Measurements from ENCODE around the gene SPHK2. TPM values are rescaled to one million over a fixed set of nuclear protein-coding genes. Genes with fewer than 3 reads are reported as not detected.

The SPHK2 gene
- total RNA-seq, 1 donor from 2014 or later: 7.2 TPM

GRCh38 chr19:48664476-48664875, 45.2 kb downstream of the SPHK2 start:
- no peak overlapping the region for H2AFZ ChIP-seq (replicated peaks)
- H3K27ac ChIP-seq: no peak overlapping the region
- no peak overlapping the region for H3K9ac ChIP-seq
- peaks cover 7% of the 10 kb centered on the region for H3K27me3 Mint-ChIP-seq (ENCODE audit: insufficient read depth, low read depth)
- TF ChIP-seq EZH2 (IDR thresholded peaks at IDR 0.05) (no peak), CTCF (IDR thresholded peaks at IDR 0.05) (no peak), EZH2phosphoT487 (IDR thresholded peaks at IDR 0.05) (no peak)
- no peaks in the 10 kb centered on the region for H3K36me3 ChIP-seq
- H3K4me2 ChIP-seq: no peak overlapping the region
- H3K79me2 ChIP-seq (ENCODE audit: low read depth): no peaks in the 10 kb centered on the region
- H3K27ac Mint-ChIP-seq: no peak overlapping the region
- peaks cover 3% of the 10 kb centered on the region for H3K9me3 Mint-ChIP-seq
- H3K9me3 ChIP-seq (ENCODE audit: low read depth): no peaks in the 10 kb centered on the region
- H3K4me3 Mint-ChIP-seq: no peak overlapping the region
- peaks cover 7% of the 10 kb centered on the region for H3K4me1 Mint-ChIP-seq
- peaks cover 6% of the 10 kb centered on the region for H3F3A ChIP-seq (ENCODE audit: low read depth)
- H3K27me3 ChIP-seq: no peaks in the 10 kb centered on the region
- H3K4me3 ChIP-seq: no peak overlapping the region
- peaks cover 2% of the 10 kb centered on the region for H3K4me1 ChIP-seq
- no peaks in the 10 kb centered on the region for H4K20me1 ChIP-seq (ENCODE audit: low read depth)
- DNase-seq (ENCODE audit: low spot score): no peak
- no peaks in the 10 kb centered on the region for H3K36me3 Mint-ChIP-seq

- no peaks in the 10 kb centered on the region for H4K20me1 ChIP-seq (ENCODE audit: low read depth)
- peaks cover 9% of the 10 kb centered on the region for H3K4me1 Mint-ChIP-seq
- no peak overlapping the region for H3K9ac ChIP-seq
- H3K27me3 ChIP-seq: no peaks in the 10 kb centered on the region
- H3F3A ChIP-seq (ENCODE audit: low read depth): peaks cover 6% of the 10 kb centered on the region
- no peak overlapping the region for H3K27ac Mint-ChIP-seq
- H2AFZ ChIP-seq (replicated peaks): no peak overlapping the region
- H3K9me3 Mint-ChIP-seq: peaks cover 8% of the 10 kb centered on the region
- H3K36me3 ChIP-seq: no peaks in the 10 kb centered on the region
- H3K27me3 Mint-ChIP-seq (ENCODE audit: insufficient read depth, low read depth): peaks cover 7% of the 10 kb centered on the region
- H3K4me3 Mint-ChIP-seq: no peak overlapping the region
- H3K79me2 ChIP-seq (ENCODE audit: low read depth): no peaks in the 10 kb centered on the region
- no peak for DNase-seq (ENCODE audit: low spot score)
- H3K27ac ChIP-seq: no peak overlapping the region
- H3K4me2 ChIP-seq: no peak overlapping the region
- peaks cover 2% of the 10 kb centered on the region for H3K4me1 ChIP-seq
- no peaks in the 10 kb centered on the region for H3K36me3 Mint-ChIP-seq
- no peak overlapping the region for H3K4me3 ChIP-seq
- no peaks in the 10 kb centered on the region for H3K9me3 ChIP-seq (ENCODE audit: low read depth)
- TF ChIP-seq EZH2phosphoT487 (IDR thresholded peaks at IDR 0.05) (no peak), EZH2 (IDR thresholded peaks at IDR 0.05) (no peak), CTCF (IDR thresholded peaks at IDR 0.05) (no peak)
Measured at GRCh38 chr19:48665786-48666185, 46.5 kb downstream of the SPHK2 start.

DNA sequence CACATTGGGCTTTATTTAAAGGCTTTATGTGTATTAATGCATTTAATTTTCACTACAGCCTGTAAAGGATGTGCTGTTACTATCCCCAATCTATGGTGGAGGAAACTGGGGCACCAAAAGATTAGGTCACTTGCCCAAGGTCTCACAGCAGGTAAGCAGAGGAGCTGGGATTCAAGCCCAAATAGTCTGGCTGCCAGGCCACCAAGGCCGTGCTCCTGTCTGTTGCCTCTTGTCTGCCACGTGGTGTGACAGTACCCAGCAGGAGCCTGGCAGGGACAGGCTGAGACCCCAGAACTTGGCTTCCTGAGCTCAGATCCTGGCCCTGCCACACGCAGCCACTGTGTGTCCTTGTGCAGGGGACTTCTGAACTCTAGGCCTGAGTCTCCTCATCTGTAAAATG, 49.0 kb downstream of the SPHK2 start:
- H3K9ac ChIP-seq: no peak overlapping the region
- no peaks in the 10 kb centered on the region for H3K36me3 Mint-ChIP-seq
- H3K4me1 ChIP-seq: peaks cover 8% of the 10 kb centered on the region
- no peaks in the 10 kb centered on the region for H3K36me3 ChIP-seq
- no peak overlapping the region for H2AFZ ChIP-seq (replicated peaks)
- no peak for DNase-seq (ENCODE audit: low spot score)
- H3K9me3 ChIP-seq (ENCODE audit: low read depth): no peaks in the 10 kb centered on the region
- no peak overlapping the region for H3K4me2 ChIP-seq
- peaks cover 15% of the 10 kb centered on the region for H3K4me1 Mint-ChIP-seq
- H3K27me3 ChIP-seq: no peaks in the 10 kb centered on the region
- peaks cover 4% of the 10 kb centered on the region for H3K27me3 Mint-ChIP-seq (ENCODE audit: insufficient read depth, low read depth)
- H3K9me3 Mint-ChIP-seq: peaks cover 6% of the 10 kb centered on the region
- no peak for TF ChIP-seq EZH2 (IDR thresholded peaks at IDR 0.05)
- TF ChIP-seq CTCF (IDR thresholded peaks at IDR 0.05): no peak
- H3K79me2 ChIP-seq (ENCODE audit: low read depth): no peaks in the 10 kb centered on the region
- no peak overlapping the region for H3K27ac ChIP-seq
- peaks cover 6% of the 10 kb centered on the region for H3F3A ChIP-seq (ENCODE audit: low read depth)
- H3K27ac Mint-ChIP-seq: no peak overlapping the region
- H4K20me1 ChIP-seq (ENCODE audit: low read depth): no peaks in the 10 kb centered on the region
- H3K4me3 Mint-ChIP-seq: no peak overlapping the region
- H3K4me3 ChIP-seq: no peak overlapping the region
